GM19324 (cell line): ENCODE measurements around the gene GOLGA6A.
"Not testable (repeated sequence)": the region's sequence is repeated elsewhere in the genome, so short reads cannot be mapped to it uniquely, and the experiment has no call there.

Experiments used
- ATAC-seq: cut with Tn5 transposase; IDR thresholded peaks from one replicate; pipeline ENCODE4 v1.9.1; 2021; ENCODE audit warnings: mild to moderate bottlenecking, moderate library complexity; ENCODE audit not compliant: unreplicated experiment, low FRiP score

Gene GOLGA6A, protein sequence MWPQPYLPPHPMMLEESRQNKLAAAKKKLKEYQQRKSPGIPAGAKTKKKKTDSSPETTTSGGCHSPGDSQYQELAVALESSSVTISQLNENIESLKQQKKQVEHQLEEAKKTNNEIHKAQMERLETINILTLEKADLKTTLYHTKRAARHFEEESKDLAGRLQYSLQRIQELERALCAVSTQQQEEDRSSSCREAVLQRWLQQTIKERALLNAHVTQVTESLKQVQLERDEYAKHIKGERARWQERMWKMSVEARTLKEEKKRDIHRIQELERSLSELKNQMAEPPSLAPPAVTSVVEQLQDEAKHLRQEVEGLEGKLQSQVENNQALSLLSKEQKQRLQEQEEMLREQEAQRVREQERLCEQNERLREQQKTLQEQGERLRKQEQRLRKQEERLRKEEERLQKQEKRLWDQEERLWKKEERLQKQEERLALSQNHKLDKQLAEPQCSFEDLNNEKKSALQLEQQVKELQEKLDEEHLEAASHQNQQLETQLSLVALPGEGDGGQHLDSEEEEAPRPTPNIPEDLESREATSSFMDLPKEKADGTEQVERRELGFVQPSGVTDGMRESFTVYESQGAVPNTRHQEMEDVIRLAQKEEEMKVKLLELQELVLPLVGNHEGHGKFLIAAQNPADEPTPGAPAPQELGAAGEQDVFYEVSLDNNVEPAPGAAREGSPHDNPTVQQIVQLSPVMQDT

DNA sequence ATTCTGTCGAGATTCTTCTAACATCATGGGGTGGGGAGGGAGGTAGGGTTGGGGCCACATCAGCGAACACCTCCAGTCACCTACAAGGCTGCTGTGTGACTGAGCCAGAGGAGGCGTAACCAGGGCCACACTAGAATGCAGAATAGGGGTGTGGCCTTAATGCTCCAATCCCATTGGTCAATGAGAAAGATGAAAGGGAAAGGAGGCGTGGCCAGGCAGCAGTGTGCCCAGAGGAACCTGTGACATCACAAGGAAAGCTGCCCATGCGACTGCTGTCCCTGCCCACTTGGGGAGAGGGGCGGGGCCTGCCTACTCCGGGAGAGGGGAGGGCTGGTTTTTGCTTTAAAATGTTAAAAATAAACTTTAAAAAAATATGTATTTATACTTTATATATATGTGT lies at the start of gene GOLGA6A:
Gene GOLGA6A (minus strand): TSS at position 101 of the 400 bp plus-strand sequence. CDS start 41 bp downstream, at position 60.
- ATAC-seq, result not testable (repeated sequence)

DNA sequence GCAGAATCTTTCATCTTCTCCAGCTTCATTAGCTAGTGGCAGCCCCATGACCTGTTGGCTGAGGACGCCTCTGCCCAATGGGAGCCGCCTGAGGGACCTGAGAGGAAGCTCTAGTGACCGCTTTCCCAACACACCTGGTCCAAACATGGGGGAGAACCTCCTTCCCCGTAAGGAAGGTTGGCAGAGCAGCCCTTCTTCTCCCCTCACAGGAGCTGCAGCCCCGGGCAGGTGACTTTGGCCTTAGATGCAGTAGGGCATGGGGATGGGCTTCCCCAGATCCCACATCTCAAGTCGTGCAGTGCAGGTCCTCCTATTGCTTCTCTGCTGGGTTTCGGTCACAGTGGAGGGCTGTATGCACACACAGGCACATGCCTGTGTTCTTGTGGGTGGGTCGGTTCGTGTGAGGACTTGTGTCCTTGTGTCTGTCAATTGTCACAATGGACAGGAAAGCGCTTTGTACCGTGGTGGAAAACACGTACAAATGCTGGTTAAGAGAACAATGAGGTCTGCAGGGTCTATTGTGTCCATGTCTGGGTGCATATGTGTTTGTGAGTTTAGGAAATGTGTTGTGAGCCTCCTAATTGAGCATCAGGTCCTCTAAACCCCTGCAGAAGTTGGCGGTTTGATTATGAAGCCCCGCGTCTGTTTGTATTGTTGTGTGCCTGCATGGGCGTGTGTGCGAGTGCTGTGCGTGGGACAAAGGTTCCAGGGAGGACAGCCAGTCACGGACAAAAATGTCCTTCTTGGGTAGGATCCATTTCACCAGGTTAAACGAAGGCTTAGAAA lies 49.5 kb upstream of the GOLGA6A start:
- ATAC-seq, result no peak

DNA sequence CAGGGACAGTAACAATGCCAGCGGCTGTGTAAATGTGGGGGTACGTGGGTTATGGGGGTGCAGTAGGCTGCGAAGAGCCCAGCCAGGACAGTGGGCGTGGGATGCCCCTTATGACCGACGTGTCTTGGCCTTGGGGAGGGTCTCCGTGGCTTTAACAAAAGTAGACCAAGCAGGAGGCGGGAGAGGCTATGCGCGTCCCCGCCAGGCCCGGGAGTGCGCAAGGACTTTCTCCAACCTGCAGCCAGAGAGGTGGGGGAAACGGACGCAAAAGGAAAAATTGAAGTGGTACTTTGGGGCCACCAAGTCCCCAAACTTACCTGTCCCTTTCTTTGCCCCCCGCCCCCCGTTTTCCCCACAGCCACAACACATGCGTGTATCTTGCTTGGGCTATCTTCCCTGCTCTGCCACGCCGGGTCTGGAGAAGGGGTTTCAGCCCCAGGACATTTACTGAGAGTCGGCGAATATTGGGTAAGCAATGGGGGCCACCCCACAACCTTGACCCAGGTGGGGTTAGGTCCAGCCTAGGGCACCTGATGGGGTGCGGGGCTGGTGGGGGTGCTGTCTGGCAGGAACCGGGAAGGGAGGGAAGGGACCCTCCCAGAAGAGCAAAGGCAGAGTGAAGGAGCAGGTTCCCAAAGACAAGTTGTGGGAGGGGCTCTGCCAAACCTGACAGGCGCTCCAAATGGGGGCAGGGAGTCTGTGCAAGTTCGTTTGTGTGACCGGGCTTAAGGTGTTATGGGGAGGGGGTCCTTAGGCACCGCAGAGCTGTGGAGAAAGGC lies 48.7 kb upstream of the GOLGA6A start:
- no peak for ATAC-seq

DNA sequence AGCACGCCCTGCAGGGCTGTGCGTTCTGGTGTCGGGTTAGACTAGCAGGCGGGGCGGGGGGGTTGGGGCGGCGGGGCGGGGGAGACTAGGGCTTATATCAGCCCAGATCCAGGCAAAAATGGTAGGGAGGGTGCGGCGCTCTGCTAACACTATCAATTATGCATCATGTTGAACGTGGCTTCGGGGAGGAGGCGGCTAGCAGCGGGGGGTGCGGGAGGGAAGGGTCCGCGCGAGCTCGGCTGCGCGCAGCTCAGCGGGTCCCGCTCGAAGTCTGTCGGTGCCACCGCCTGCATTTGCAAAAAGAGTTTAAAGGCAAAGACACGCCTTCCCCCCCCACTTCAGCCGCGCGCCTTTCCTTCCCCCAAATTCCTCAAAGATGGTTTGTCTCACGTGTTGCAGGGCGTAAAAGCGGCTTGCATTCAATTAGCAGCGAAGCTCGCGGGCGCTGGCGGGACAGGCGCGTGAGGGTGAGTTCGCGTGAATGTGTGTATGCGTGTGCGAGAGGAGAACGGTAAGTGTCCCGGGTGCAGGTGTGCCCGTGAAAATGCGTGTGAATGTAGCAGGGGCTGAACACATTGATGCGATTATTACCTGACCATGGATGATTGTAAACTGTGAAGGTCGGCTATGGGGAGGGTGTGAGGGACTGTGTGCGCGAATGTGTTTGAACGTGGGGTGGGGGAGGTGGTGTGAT lies 48.0 kb upstream of the GOLGA6A start, which contains the start of gene ISLR2:
Gene ISLR2 (plus strand): TSS at position 432 of the 694 bp plus-strand sequence. CDS start 2,169 bp downstream, outside the sequence.
- no peak for ATAC-seq

DNA sequence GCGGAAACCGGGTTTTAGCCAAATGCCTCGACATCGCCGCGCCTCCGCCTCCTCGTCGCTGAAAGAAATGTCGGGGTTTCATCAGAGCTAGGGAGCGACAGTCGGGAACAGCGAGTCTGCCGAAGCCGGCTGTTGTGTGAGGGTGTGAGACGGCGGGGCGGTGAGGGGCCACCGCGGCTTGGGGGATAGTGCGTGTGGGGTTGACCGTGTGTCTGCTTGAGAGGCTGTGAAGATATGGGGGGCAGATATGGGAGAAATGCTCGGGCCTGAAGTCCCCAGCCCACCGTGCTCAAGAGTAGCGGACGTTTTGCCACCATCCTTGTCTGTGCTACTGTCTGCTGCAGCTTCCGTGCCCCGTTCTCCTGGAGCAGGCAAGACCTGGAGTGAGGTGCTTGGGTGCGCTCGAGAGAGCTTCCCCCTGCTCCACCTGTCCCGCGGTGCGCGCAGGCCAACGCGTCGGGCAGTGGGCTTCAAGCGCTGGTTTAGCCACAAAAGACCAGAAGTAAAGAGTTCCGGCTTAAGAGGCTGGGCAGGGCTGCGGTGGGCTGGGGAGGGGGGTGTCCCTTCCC lies 47.3 kb upstream of the GOLGA6A start:
- ATAC-seq, result no peak

DNA sequence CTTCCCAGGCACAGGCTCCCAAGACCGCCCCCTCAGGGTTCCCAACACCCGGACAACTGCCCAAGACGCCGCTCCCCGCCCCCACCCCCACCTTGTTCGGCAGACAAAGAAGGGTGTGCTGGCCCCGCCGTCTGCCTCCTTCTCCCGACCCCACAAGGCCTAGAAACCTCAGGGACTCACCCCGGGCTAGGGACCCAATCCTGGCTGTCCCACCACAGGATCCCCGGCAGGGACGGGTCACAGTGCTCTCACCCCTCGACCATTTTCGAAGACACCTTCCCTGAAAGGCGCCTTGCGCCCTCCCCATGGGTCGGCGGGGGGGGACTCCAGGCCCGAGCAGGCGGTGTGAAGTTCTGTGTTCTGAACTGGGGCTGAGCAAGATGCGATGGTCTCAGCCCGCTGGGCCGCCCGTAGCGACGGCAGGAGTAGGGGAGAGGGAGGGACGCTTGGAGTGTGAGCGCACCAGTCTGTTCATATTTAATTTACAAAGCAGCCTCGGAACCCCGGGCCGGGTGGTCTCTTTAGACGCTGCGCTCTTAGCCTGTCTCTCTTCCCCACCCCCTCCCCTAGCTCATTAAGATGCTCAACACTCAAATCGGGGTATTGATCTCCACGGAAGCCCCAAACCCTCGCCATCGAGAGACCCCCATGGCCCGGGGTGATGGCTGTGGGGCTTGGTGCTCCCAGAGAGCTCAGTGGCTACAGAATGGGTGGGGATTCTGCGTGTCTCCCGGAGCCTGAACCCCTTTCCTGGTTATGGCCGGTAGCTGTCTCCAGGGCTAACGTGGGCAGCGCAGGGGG lies 46.6 kb upstream of the GOLGA6A start:
- no peak for ATAC-seq

DNA sequence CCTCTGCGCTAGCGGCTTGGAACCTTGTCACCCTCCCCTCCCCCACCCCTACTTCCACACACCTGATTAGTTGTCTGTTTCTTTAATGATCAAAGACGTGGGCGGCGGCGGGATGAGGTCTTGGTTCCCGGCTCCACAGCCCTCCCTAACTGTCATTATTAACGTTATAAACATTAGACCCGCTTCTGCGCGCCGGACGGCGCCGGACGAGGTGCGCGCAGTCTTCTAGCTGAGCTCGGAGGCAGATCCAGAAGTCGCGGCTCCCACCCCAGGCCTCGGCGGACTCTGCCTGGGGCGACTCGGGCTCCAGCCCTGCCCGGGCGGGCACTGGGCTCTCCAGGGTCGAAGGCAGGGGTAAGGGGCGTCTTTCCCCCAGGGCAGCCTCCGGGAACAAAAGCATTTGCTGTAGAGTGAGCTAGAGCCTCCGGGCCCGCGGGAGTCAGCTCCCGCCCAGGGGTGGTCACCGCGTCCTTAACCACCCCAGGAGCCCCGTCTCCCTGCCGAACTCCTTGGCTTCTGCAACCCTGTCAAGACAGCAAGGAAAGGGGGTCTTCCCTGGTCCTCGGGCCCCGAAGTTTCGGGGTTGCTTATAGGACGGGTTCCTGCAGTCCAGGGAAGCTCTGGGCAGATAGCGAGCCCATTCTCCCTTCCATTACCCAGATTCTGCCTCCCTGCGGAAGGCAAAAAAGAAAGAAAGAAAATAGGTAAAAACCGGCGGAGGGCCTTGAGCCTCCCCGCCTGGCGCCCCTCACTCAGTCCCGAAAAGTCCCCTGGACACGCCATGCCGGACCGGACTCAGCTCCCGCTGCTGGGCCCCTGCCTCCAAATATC lies 45.8 kb upstream of the GOLGA6A start:
- ATAC-seq, result no peak

DNA sequence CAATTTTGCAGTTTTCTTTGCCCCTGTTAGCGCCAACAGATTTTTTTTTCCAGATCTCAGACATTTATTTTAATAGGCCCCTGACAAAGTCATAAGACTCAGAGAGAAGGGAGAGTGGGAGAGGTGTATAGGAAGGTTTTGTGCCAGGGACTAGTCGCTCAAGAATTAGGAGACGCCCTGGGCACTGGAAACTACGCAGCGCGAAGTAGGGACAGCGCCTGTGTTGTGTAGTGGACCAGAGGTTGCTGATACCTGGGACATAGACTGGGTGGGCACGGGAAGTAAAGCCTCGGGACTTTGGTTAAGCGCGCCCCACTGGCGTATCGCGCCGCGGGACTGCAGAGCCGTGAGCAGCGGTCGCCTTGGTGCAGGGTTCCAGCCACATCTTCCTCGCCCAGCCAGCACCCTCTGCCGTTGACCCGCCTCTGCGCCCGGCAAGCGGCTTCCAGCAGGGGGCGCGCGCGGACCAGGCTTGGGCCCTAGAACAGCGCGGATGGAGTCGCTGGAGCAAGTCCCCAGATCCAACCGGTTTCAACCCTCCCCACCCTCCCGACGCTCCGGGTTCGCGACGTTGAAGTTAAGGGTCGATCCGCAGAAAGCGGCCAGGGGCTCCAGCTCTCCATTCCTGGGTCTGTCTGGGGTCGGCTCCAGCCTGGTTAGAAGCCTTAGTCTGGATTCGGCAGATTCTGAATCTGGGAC lies 45.1 kb upstream of the GOLGA6A start:
- no peak for ATAC-seq

DNA sequence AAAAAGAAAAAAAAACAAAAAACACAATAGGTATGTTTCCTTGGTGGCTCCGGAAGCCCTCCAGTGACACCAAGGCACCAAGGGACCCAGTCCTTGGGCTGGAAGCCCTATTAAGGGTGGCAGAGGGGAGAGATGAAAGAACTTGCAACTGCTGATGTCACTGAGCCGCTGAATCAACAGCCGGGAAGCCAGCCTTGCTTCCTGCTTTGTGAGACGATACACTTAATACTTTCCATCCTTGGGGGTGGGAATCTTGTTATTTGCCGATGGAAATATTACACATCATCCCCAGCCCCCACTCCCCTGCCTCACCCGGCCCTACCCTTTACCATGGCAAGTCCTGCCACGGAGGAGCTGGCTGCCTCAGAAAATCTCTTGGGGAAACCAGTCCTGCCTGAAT lies 42.4 kb upstream of the GOLGA6A start:
- ATAC-seq, result no peak

DNA sequence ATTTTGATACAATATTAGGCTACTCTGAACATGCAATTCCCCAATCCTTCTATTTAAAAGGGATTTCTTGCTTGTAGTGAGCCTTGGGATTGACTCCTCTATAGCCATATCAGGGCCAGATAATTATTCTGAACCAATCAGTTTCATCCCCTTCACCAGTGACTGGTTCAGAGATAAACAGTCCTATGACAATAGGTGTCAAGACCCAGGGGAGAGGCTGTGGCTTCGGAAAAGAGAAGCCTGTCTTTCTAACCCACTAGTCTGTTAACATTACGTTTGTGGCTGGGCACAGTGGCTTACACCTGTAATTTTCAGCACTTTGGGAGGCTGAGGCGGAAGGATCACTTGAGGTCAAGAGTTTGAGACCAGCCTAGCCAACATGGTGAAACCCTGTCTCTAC lies 41.8 kb upstream of the GOLGA6A start:
- ATAC-seq, result no peak

DNA sequence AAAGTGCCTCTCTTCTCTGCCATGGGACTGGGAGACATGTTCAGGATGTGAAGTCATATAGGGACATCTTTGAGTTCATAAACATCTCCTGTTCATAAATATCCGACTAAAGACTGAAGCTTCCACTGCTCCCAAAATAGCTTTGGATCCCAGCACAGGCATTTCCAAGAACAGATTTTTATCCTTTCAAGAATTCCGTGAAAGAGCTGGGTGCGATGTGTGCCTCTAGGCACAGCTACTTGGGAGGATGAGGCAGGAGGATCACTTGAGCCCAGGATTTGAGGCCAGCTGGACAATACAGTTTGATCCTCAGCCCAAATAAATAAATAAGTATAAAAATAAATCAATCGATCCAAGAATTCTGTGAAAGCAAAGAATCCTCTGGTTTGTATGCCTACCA lies 41.3 kb upstream of the GOLGA6A start:
- no peak for ATAC-seq

DNA sequence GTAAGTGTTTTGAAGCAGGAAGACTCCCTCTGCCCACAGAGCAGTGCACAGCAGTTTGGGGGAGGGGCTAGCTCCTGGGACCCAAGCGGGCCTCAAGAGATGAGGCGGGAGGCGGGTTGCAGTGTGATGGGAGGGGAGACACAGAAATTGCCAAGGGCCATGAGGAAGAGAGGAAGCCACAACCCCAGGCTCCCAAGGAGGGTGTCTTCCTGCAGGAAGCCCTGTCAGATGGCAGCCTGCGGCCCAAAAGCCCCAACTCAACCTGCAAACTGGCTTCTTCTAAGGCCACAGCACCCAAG lies 40.7 kb upstream of the GOLGA6A start:
- no peak for ATAC-seq

DNA sequence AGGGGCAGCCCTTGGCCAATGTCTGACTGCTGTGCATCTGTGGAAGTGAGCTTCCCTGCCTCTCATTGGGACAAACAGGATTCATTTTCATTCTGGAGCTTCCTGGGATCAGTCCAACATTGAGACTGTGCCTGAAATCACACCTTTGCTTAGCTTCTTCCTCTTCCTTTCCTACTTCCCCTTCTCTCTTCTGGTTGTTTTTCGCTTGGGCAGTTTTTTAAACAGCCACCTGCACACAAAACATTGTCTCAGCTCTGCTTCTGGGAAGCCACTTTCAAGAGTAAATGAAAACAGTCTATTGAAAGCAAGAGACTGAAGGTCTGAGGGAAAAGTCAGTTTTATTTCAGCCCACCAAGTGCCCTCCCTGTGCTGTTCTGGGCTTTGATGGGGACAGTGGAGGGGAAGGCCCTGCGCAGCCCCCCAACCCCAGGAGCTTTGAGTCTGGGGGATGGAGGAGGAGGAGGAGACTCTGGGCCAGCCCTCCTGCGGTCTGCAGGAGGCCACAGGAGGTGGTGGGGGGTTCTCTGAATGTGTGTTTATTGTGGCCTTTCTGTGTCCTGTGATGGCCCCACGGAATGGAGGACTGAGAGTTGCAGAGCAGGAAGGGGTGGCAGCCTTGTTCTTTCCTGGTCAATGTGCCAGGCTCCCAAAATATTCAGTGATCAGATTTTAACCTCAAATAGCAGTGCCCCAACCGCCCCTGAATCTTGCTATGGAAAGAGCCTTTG lies 40.2 kb upstream of the GOLGA6A start:
- no peak for ATAC-seq

DNA sequence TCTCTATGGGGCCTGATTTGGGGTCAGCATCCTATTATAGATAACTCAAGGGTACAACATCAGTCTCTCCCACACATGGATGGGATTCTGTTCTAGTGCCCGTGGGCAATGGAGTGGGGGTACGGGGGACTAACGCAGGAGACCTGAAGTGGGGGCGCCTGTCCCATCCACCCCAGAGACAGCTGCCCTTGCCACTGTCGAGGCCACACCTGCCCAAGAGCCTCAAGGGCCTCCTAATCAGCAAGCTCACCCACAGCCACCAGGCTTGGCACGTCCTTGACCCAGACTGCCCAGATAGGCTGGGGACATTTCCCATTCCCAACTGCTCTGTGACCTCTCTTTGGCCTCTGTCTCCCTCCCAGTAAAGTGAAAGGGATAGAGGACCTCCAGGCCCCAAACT lies 39.5 kb upstream of the GOLGA6A start:
- ATAC-seq, result no peak

DNA sequence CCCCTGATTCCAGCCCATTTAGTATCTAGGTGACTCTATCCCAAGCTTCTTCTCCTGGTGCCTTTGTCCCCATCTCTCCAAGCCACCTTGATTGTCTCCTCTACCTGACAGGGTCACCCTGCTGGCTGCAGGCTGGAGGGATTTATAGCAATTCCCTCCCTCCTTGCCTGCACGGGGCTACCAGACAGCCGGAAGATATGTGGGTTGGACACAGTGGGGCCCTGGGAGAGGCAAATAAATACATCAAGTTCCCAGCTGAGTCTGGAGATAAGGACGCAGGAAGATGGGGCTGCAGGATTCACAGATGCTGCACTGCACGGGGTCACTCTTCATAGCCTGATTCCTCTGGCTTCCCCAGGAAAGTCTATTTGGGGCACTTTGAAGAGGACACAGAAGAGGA lies 38.7 kb upstream of the GOLGA6A start:
- no peak for ATAC-seq

DNA sequence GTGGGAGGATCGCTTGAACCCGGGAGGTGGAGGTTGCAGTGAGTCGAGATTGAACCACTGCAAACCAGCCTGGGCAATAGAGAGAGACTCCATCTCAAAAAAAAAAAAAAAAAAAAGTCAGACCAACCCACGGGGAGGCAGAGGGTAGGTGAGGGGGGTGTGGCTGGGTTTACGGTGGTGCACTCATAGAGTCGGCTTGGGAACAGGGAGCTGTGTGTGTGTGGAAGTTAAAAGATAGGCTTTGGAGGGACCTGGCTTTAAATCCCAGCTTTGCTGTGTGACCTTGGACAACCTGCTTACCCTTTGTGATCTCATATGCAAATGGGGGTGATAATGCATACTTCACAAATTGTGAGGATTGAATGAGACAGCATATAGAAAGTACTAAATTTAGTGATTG lies 38.1 kb upstream of the GOLGA6A start:
- ATAC-seq, result no peak

DNA sequence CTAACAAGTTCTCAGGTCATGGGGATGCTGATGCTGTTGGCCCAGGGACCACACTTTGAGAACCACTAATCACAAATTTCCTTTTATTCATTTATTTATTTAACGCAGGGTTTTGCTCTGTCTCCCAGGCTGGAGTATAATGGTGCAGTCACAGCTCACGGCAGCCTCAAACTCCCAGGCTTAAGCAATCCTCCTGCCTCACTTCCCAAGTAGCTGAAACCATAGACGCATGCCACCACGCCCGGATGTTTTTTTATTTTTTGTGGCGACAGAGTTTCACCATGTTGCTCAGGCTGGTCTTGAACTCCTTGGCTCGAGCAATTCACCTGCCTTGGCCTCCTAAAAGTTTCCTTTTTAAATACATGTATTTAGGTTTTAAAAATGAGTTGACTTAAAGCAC lies 27.4 kb upstream of the GOLGA6A start:
- no peak for ATAC-seq
